ENCODE data around the gene AKAP6. TPM values are rescaled to one million over a fixed set of nuclear protein-coding genes. Genes with fewer than 3 reads are reported as not detected.

Gene AKAP6
- total RNA-seq, 3 donors from 2014 or later: 1.1 to 9.1 (median 4.6) TPM

DNA sequence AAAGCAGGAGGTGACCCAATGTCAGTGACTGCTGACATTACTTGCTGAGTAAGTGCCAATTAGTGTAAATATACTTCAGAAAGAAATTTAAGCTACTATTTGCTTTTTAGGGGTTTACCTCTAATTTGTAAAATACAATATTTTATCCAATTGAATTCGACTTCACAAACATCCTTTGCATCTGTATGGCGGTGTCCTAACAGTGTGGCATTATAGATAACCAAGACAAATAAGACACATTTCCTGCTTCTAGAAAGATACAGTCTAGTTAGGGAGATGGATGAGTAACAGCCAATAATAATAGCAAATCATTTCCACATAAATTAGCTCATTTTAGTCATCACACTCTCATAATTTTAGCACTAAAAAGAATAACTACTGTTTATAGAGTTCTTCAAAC is 196.5 kb downstream of the AKAP6 start:
- intact Hi-C loops (cut with DNase I; ENCODE audit: low total_unique reads): no loop called here
- no peaks in the 10 kb centered on the region for H3K9me3 ChIP-seq
- DNase-seq (ENCODE audit: low spot score in 2 of 2): no peak
- H3K36me3 ChIP-seq: no peaks in the 10 kb centered on the region
- H3K27ac ChIP-seq: no peak overlapping the region
- H3K4me1 ChIP-seq: no peaks in the 10 kb centered on the region
- TF ChIP-seq POLR2A (IDR thresholded peaks at IDR 0.05): no peak
- no peak for TF ChIP-seq POLR2AphosphoS5 (IDR thresholded peaks at IDR 0.05)
- TF ChIP-seq, protein P1, sequence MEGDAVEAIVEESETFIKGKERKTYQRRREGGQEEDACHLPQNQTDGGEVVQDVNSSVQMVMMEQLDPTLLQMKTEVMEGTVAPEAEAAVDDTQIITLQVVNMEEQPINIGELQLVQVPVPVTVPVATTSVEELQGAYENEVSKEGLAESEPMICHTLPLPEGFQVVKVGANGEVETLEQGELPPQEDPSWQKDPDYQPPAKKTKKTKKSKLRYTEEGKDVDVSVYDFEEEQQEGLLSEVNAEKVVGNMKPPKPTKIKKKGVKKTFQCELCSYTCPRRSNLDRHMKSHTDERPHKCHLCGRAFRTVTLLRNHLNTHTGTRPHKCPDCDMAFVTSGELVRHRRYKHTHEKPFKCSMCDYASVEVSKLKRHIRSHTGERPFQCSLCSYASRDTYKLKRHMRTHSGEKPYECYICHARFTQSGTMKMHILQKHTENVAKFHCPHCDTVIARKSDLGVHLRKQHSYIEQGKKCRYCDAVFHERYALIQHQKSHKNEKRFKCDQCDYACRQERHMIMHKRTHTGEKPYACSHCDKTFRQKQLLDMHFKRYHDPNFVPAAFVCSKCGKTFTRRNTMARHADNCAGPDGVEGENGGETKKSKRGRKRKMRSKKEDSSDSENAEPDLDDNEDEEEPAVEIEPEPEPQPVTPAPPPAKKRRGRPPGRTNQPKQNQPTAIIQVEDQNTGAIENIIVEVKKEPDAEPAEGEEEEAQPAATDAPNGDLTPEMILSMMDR (IDR thresholded peaks at IDR 0.05): no peak
- no peaks in the 10 kb centered on the region for H3K27me3 ChIP-seq
- no peak overlapping the region for H3K4me3 ChIP-seq

DNA sequence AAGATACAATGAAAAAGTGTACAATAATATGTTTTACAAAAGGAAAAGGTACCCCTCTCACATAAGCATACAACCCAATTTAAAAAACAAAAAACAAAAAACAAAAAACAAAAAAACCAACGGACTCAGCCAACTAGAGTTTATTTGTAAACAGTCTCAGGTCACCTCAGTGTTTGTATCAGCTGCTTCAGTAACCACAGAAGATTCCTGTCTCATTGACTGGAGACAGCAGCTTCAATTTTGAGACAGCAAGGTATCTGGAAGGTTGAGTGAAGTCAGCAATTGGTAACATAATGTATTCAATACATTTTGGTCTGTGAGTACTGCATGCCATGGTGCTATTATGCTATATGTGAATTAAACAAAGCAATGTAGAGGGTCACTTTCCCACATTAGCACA is 201.7 kb downstream of the AKAP6 start:
- Histone ChIP-seq H3K4me3 (no peak overlapping the region), H3K27ac (no peak overlapping the region), H3K9me3 (no peaks in the 10 kb centered on the region), H3K36me3 (no peaks in the 10 kb centered on the region), H3K4me1 (no peaks in the 10 kb centered on the region), H3K27me3 (no peaks in the 10 kb centered on the region)
- intact Hi-C loops (cut with DNase I; ENCODE audit: low total_unique reads): no loop called here
- no peak for TF ChIP-seq POLR2AphosphoS5 (IDR thresholded peaks at IDR 0.05)
- TF ChIP-seq, protein P1 (IDR thresholded peaks at IDR 0.05): no peak
- no peak for TF ChIP-seq POLR2A (IDR thresholded peaks at IDR 0.05)
- DNase-seq (ENCODE audit: low spot score in 2 of 2): no peak

DNA sequence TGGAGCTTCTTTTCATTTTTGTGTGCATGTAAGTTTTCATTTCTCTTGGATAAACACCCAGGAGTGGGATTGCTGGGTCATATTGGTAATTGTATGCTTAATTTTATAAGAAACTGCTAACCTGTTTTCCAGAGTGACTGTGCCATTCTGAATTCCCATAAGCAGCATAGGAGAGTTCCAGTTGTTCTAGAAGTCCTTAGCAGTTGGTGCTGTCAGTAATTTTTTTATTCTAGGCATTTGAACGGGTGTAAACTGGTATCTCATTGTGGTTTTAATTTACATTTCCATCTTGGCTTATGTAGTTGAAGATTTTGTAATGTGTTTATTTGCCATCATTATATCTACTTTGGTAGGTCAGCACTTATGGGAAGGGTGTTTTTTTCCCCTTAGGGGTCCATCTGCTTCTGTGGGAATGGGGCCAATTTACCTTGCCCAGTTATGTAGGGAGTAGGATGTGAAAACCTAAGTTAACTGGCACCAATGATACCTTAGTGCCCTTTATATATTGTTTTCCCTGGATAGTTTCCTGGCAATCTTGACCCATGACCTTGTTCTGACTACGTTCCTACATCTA is 202.9 kb downstream of the AKAP6 start:
- no peak overlapping the region for H3K27ac ChIP-seq
- no peak for DNase-seq (ENCODE audit: low spot score in 2 of 2)
- H3K4me3 ChIP-seq: no peak overlapping the region
- intact Hi-C loops (cut with DNase I; ENCODE audit: low total_unique reads): no loop called here
- no peak for TF ChIP-seq POLR2A (IDR thresholded peaks at IDR 0.05)
- no peak for TF ChIP-seq POLR2AphosphoS5 (IDR thresholded peaks at IDR 0.05)
- TF ChIP-seq, protein P1 (IDR thresholded peaks at IDR 0.05): no peak
- H3K4me1 ChIP-seq: no peaks in the 10 kb centered on the region
- no peaks in the 10 kb centered on the region for H3K27me3 ChIP-seq
- no peaks in the 10 kb centered on the region for H3K36me3 ChIP-seq
- H3K9me3 ChIP-seq: no peaks in the 10 kb centered on the region

DNA sequence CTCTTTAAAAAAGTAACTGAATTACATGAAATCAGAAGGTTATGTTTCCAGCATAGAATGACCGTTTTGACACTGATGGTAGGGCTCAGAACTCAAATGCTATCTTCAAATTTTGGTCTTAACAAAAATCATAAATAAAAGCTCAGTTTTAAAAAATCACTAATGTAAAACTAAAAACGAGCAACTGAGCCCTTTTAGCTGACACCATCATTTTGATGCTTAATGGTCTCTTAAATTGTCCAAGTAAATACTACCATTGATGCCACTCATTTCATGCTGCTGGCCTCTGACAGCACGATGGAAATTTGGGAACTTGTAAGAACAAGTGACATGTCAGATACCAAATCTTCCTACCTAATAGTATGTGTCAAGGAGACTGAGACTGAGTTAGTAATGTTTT is 205.0 kb downstream of the AKAP6 start:
- H3K4me3 ChIP-seq: no peak overlapping the region
- H3K4me1 ChIP-seq: no peaks in the 10 kb centered on the region
- no peaks in the 10 kb centered on the region for H3K9me3 ChIP-seq
- DNase-seq (ENCODE audit: low spot score in 2 of 2): no peak
- no peaks in the 10 kb centered on the region for H3K36me3 ChIP-seq
- no peak overlapping the region for H3K27ac ChIP-seq
- intact Hi-C loops (cut with DNase I; ENCODE audit: low total_unique reads): no loop called here
- TF ChIP-seq POLR2A (IDR thresholded peaks at IDR 0.05) (no peak), POLR2AphosphoS5 (IDR thresholded peaks at IDR 0.05) (no peak)
- TF ChIP-seq, protein P1 (IDR thresholded peaks at IDR 0.05): no peak
- no peaks in the 10 kb centered on the region for H3K27me3 ChIP-seq

DNA sequence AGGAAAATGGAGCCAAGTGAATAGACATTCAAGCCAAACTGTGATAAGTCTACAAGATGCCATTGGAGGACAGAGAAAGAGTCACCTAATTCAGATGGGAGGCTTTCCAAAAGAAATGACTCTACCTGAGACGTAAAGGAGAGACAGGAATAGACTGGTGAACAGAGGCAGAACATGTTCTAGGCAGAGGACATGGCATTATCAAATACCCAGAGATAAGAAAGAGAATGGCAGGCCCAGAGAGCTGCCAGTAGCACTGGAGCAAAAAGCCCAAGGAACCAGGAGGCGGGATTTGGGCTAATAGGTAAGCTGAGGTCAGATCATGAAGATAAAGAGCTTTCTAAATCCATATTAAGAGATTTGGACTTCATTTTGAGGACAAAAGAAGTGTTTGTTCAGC is 207.1 kb downstream of the AKAP6 start:
- intact Hi-C loops (cut with DNase I; ENCODE audit: low total_unique reads): no loop called here
- TF ChIP-seq POLR2AphosphoS5 (IDR thresholded peaks at IDR 0.05): no peak
- TF ChIP-seq, protein P1 (IDR thresholded peaks at IDR 0.05): no peak
- TF ChIP-seq POLR2A (IDR thresholded peaks at IDR 0.05): no peak
- no peak overlapping the region for H3K27ac ChIP-seq
- no peaks in the 10 kb centered on the region for H3K36me3 ChIP-seq
- DNase-seq (ENCODE audit: low spot score in 2 of 2): no peak
- no peaks in the 10 kb centered on the region for H3K4me1 ChIP-seq
- no peaks in the 10 kb centered on the region for H3K9me3 ChIP-seq
- H3K4me3 ChIP-seq: no peak overlapping the region
- no peaks in the 10 kb centered on the region for H3K27me3 ChIP-seq
